Uterus (tissue), 4 donors: ENCODE results near the gene MVK. TPM values are rescaled to one million over a fixed set of nuclear protein-coding genes. Genes with fewer than 3 reads are reported as not detected.

Source experiments
- DNase-seq, 2 donors: peaks; one replicate each; pipeline ENCODE4 v3.0.0-alpha.2; 2019 to 2020
- H3K27ac ChIP-seq, 2 donors: fragments of 200-600 bp; sonication (generic); 1 replicate in 1 of 2; 2 replicates in 1 of 2; pipeline ENCODE4 v1.5.1; 2016 to 2018
- H3K27me3 ChIP-seq, 2 donors: fragments of 200-600 bp; sonication (generic); one replicate each; pipeline ENCODE4 v1.5.1; 2018 to 2019; ENCODE audit warnings: control low read depth in 1 of 2
- H3K36me3 ChIP-seq, 2 donors: fragments of 200-600 bp; sonication (generic); one replicate each; pipeline ENCODE4 v1.5.1; 2019; ENCODE audit warnings: control low read depth in 1 of 2
- H3K4me1 ChIP-seq, 2 donors: fragments of 200-600 bp; sonication (generic); one replicate each; pipeline ENCODE4 v1.5.1; 2018 to 2019; ENCODE audit warnings: control low read depth in 1 of 2
- H3K4me3 ChIP-seq, 2 donors: fragments of 200-600 bp; sonication (generic); 1 replicate in 1 of 2; 2 replicates in 1 of 2; pipeline ENCODE4 v1.5.1; 2018 to 2019; ENCODE audit warnings: mild to moderate bottlenecking in 1 of 2
- H3K9me3 ChIP-seq, 2 donors: fragments of 200-600 bp; sonication (generic); one replicate each; pipeline ENCODE4 v1.5.1; 2019; ENCODE audit warnings: control low read depth in 1 of 2
- CTCF ChIP-seq, 4 experiments: fragments of 200-600 bp in 2 of 4; fragments of 450-650 bp in 2 of 4; sonication (generic) in 2 of 4; IDR thresholded peaks; one replicate each; pipeline ENCODE4 v1.5.1; 2016 to 2019; ENCODE audit warnings: antibody characterized with exemption in 4 of 4, mild to moderate bottlenecking in 2 of 4, moderate library complexity in 1 of 4
- POLR2A ChIP-seq, 2 donors: fragments of 450-650 bp; IDR thresholded peaks; one replicate each; pipeline ENCODE4 v1.6.1; 2016; ENCODE audit warnings: antibody characterized with exemption in 2 of 2, mild to moderate bottlenecking in 1 of 2, moderate library complexity in 1 of 2
- intact Hi-C: fragments of 100-400 bp; cut with DNase I; formaldehyde crosslinking; loops from one replicate; pipeline ENCODE4 v1.15.1; 2023; ENCODE audit warnings: low total_unique reads
- total RNA-seq, 4 donors: library from RNA; depleted of rRNA in 3 of 4; stranded (reverse); fragments of >200 nt in 3 of 4; gene quantifications; one replicate each; pipeline versions ENCODE4 v1.1.0 to v1.2.4, GENCODE V29; 2014 to 2023
- donor health status: DM: yes; HTN: yes; CAD: no.

The MVK gene
- total RNA-seq, 4 donors from 2014 or later: 0.26 to 17.1 (median 11.4) TPM

- H3K27ac ChIP-seq: no peak overlapping the region
- H3K36me3 ChIP-seq: no peaks in the 10 kb centered on the region
- no peak for DNase-seq
These were observed 32.8 kb upstream of the MVK start for GRCh38 chr12:109540526-109541412.

DNA sequence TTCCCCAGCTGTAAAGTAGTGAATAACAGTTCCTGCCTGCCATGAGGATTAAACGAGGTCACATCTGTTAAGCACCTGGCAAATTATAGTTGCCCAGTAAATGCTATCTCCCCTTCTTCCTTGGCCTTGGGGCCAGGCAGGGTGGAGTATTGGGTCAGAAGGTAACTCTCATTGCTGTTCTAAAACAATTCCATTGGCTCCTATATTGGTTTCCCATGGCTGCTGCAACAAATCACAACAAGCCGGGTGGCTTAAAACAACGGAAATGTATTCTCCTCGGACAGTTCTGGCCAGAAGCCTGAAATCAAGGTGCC lies 32.2 kb upstream of the MVK start:
- H3K27ac ChIP-seq: no peak overlapping the region
- intact Hi-C loops: no loop called here
- DNase-seq: no peak
- H3K4me3 ChIP-seq: no peak overlapping the region
- no peaks in the 10 kb centered on the region for H3K36me3 ChIP-seq
- no peak for TF ChIP-seq CTCF (IDR thresholded peaks at IDR 0.05)
- no peak for TF ChIP-seq POLR2A (IDR thresholded peaks at IDR 0.05)
- H3K9me3 ChIP-seq: no peaks in the 10 kb centered on the region
- H3K27me3 ChIP-seq: no peaks in the 10 kb centered on the region
- H3K4me1 ChIP-seq: no peaks in the 10 kb centered on the region

More at GRCh38 chr12:109540526-109541412, 32.8 kb upstream of the MVK start:
- no peaks in the 10 kb centered on the region for H3K4me1 ChIP-seq
- H3K9me3 ChIP-seq: no peaks in the 10 kb centered on the region
- TF ChIP-seq CTCF (IDR thresholded peaks at IDR 0.05) (no peak), POLR2A (IDR thresholded peaks at IDR 0.05) (no peak)
- H3K27me3 ChIP-seq: no peaks in the 10 kb centered on the region
- intact Hi-C loops: no loop called here
- no peak overlapping the region for H3K4me3 ChIP-seq

DNA sequence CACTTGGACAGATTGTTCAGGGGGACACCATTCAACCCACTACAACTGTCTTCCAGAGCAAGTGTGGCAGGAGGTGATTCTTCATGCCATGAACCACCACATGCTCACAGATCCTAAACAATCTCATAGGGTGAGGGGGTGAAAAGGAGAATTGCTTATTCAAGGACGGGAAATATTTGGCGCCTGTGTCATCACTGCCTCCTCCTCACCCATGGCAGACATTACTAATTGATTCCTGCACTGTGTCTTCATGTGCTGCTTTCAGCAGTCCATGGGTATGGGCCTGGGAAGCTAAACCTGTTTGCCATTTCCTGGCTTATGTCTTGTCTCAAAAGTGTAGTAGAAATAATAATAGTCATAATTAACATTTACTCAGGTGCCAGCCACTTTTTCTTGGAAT lies 31.6 kb upstream of the MVK start:
- Histone ChIP-seq H3K27ac (no peak overlapping the region), H3K9me3 (no peaks in the 10 kb centered on the region), H3K4me3 (no peak overlapping the region), H3K27me3 (no peaks in the 10 kb centered on the region), H3K36me3 (no peaks in the 10 kb centered on the region), H3K4me1 (no peaks in the 10 kb centered on the region)
- DNase-seq: no peak
- intact Hi-C loops: no loop called here
- TF ChIP-seq CTCF (IDR thresholded peaks at IDR 0.05) (no peak), POLR2A (IDR thresholded peaks at IDR 0.05) (no peak)

- intact Hi-C loops: no loop called here
- no peaks in the 10 kb centered on the region for H3K27me3 ChIP-seq
- no peaks in the 10 kb centered on the region for H3K9me3 ChIP-seq
- H3K4me3 ChIP-seq: no peak overlapping the region
- no peak overlapping the region for H3K27ac ChIP-seq
- no peaks in the 10 kb centered on the region for H3K36me3 ChIP-seq
- no peak for DNase-seq
- H3K4me1 ChIP-seq: no peaks in the 10 kb centered on the region
- no peak for TF ChIP-seq POLR2A (IDR thresholded peaks at IDR 0.05)
- TF ChIP-seq CTCF (IDR thresholded peaks at IDR 0.05): no peak
These were observed 30.7 kb upstream of the MVK start for GRCh38 chr12:109542876-109543275.

GRCh38 chr12:109544955-109545531 lies 28.6 kb upstream of the MVK start:
- Histone ChIP-seq H3K4me1 (no peaks in the 10 kb centered on the region), H3K36me3 (no peaks in the 10 kb centered on the region), H3K27ac (no peak overlapping the region), H3K4me3 (no peak overlapping the region), H3K9me3 (no peaks in the 10 kb centered on the region), H3K27me3 (no peaks in the 10 kb centered on the region)
- TF ChIP-seq POLR2A (IDR thresholded peaks at IDR 0.05): no peak
- no peak for TF ChIP-seq CTCF (IDR thresholded peaks at IDR 0.05)
- intact Hi-C loops: no loop called here
- DNase-seq: no peak
